ENCODE data around the gene GRIA1. TPM values are rescaled to one million over a fixed set of nuclear protein-coding genes. Genes with fewer than 3 reads are reported as not detected.

GRIA1 gene
- total RNA-seq, 1 experiment from 2014 or later: 0.81 TPM

GRCh38 chr5:153660919-153661318 lies 170.4 kb downstream of the GRIA1 start:
- Mint-ChIP-seq H3K4me3 (no peak overlapping the region), H3K27me3 (ENCODE audit: low read depth) (no peaks in the 10 kb centered on the region; the same call in 1 of the 2 replicates), H3K27ac (no peak overlapping the region), H3K4me1 (peaks cover 25% of the 10 kb centered on the region), H3K36me3 (no peaks in the 10 kb centered on the region), H3K9me3 (no peaks in the 10 kb centered on the region; the same call in 1 of the 2 replicates)
- ATAC-seq: peak; percentile 77
- DNase-seq (ENCODE audit: low spot score): peak; percentile 9
- CTCF ChIA-PET: interaction anchor here (0.9 kb wide), 1 partner anchor 304 kb away, joined by 3 read pairs; no protein-coding TSS in a partner anchor
- TF ChIP-seq GRHL2 (CRISPR knock-in tag; IDR thresholded peaks at IDR 0.05; ENCODE audit: insufficient replicate concordance, severe bottlenecking) (no peak), ZNF232 (CRISPR knock-in tag; IDR thresholded peaks at IDR 0.05) (no peak), ZNF423 (CRISPR knock-in tag; IDR thresholded peaks at IDR 0.05) (peak; percentile 69)
- POLR2A ChIA-PET: no interaction called here

- CTCF ChIA-PET: no interaction called here
- POLR2A ChIA-PET: interaction anchor here (1.1 kb wide), 1 partner anchor 11 kb away, joined by 3 read pairs; no protein-coding TSS in a partner anchor
- no peaks in the 10 kb centered on the region for H3K36me3 Mint-ChIP-seq
- no peak overlapping the region for H3K4me3 Mint-ChIP-seq
- no peak for TF ChIP-seq GABPB1 (CRISPR knock-in tag; IDR thresholded peaks at IDR 0.05)
- TF ChIP-seq CDX4 (CRISPR knock-in tag; IDR thresholded peaks at IDR 0.05; ENCODE audit: borderline replicate concordance): no peak
- TF ChIP-seq RELA (CRISPR knock-in tag; IDR thresholded peaks at IDR 0.05; ENCODE audit: borderline replicate concordance): no peak
- TF ChIP-seq NFYB (CRISPR knock-in tag; conservative IDR thresholded peaks at IDR 0.05; ENCODE audit: low read depth): no peak
- TF ChIP-seq FOXP4 (CRISPR knock-in tag; IDR thresholded peaks at IDR 0.05): no peak
- TF ChIP-seq SMAD4 (CRISPR knock-in tag; IDR thresholded peaks at IDR 0.05): no peak
- TF ChIP-seq TEAD4 (CRISPR knock-in tag; IDR thresholded peaks at IDR 0.05): no peak
- TF ChIP-seq ZNF138 (CRISPR knock-in tag; conservative IDR thresholded peaks at IDR 0.05): no peak
- TF ChIP-seq KAT7 (CRISPR knock-in tag; IDR thresholded peaks at IDR 0.05; ENCODE audit: borderline replicate concordance): no peak
- TF ChIP-seq GRHL2 (CRISPR knock-in tag; IDR thresholded peaks at IDR 0.05; ENCODE audit: insufficient replicate concordance, severe bottlenecking): no peak
- TF ChIP-seq ZNF416 (CRISPR knock-in tag; IDR thresholded peaks at IDR 0.05): no peak
- no peak for TF ChIP-seq ZNF121 (CRISPR knock-in tag; IDR thresholded peaks at IDR 0.05)
- no peak for TF ChIP-seq ZMAT4 (CRISPR knock-in tag; IDR thresholded peaks at IDR 0.05)
- TF ChIP-seq MLX (CRISPR knock-in tag; IDR thresholded peaks at IDR 0.05): no peak
- H3K27ac Mint-ChIP-seq: no peak overlapping the region
- DNase-seq (ENCODE audit: low spot score): no peak
- ATAC-seq: no peak
- H3K4me1 Mint-ChIP-seq: peaks cover 25% of the 10 kb centered on the region
- H3K27me3 Mint-ChIP-seq (ENCODE audit: low read depth): no peaks in the 10 kb centered on the region; the same call in 1 of the 2 replicates
- H3K9me3 Mint-ChIP-seq: no peaks in the 10 kb centered on the region; the same call in 1 of the 2 replicates
These were observed 171.4 kb downstream of the GRIA1 start for GRCh38 chr5:153661897-153662296.

GRCh38 chr5:153670101-153670500 lies 179.6 kb downstream of the GRIA1 start:
- ATAC-seq (no peak), DNase-seq (ENCODE audit: low spot score) (no peak)
- Mint-ChIP-seq H3K9me3 (peaks cover 4% of the 10 kb centered on the region; the same call in 1 of the 2 replicates), H3K27me3 (ENCODE audit: low read depth) (no peaks in the 10 kb centered on the region), H3K4me1 (no peaks in the 10 kb centered on the region), H3K27ac (no peak overlapping the region), H3K36me3 (no peaks in the 10 kb centered on the region), H3K4me3 (no peak overlapping the region)
- CTCF ChIA-PET: no interaction called here
- POLR2A ChIA-PET: no interaction called here
- no peak for TF ChIP-seq IRF2 (CRISPR knock-in tag; IDR thresholded peaks at IDR 0.05; ENCODE audit: borderline replicate concordance, low read depth)
- no peak for TF ChIP-seq SOX15 (CRISPR knock-in tag; IDR thresholded peaks at IDR 0.05)
- TF ChIP-seq STAT6 (CRISPR knock-in tag; conservative IDR thresholded peaks at IDR 0.05; ENCODE audit: low read depth): no peak
- TF ChIP-seq ZNF121 (CRISPR knock-in tag; IDR thresholded peaks at IDR 0.05): no peak
- TF ChIP-seq USF2 (CRISPR knock-in tag; IDR thresholded peaks at IDR 0.05): no peak
- TF ChIP-seq JAZF1 (CRISPR knock-in tag; IDR thresholded peaks at IDR 0.05): no peak
- no peak for TF ChIP-seq RORB (CRISPR knock-in tag; IDR thresholded peaks at IDR 0.05)
- TF ChIP-seq ATF2 (CRISPR knock-in tag; IDR thresholded peaks at IDR 0.05; ENCODE audit: borderline replicate concordance, low read depth): no peak
- no peak for TF ChIP-seq ZNF232 (CRISPR knock-in tag; IDR thresholded peaks at IDR 0.05)
- TF ChIP-seq EMX1 (CRISPR knock-in tag; IDR thresholded peaks at IDR 0.05): no peak
- no peak for TF ChIP-seq SP1 (CRISPR knock-in tag; conservative IDR thresholded peaks at IDR 0.05)

Data from WTC11 (cell line).